EH (cell line): ENCODE results near the gene RUFY3.
A peak's percentile ranks its signal among the peaks of the same experiment; 100 is the strongest.
"Not testable (repeated sequence)": the region's sequence is repeated elsewhere in the genome, so short reads cannot be mapped to it uniquely, and the experiment has no call there.

ENCODE experiments used
- DNase-seq: peaks from one replicate; pipeline ENCODE4 v3.0.0-alpha.2; 2015; ENCODE audit warnings: low read depth

RUFY3 gene

DNA sequence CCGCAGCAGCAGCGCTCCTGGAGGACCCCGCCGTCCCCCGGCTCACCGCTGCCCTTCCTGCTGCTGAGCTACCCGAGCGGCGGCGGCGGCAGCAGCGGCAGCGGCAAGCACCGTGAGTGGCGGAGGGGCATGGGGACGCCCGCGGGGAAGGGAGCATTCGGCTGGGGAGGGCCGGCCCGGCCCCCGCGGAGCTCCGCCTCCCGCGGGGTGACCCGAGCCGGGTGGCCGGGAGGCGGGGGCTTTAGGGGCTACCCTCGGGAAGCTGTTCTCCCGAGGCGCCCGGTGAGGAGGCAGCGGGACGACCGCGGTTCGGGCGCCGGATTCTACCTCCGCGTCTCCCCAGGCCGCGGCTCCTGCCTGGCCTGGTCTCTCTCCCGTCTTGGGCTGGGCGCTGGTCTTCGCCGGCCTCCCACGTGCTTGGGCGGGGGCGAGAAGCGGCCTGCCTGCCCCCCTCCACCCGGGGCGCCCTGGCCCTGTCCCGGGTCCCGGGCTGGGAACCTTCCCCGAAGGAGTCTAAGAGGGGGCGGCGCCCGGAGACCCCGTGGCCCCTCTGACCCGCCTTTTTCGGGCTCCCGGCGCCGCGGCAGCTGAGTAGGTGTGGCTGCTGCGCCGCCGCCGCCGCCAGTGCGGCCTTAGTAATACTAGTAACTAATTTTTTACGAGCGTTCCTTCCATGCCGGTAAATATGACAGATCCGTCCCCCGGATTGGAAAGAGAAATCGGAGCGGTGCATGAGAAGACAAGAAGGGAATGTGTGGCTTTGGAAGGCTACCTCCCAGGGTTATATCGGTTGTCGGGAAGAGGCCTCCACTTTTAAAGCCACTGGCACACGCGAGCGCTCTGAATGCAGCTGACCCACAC lies 16.4 kb upstream of the RUFY3 start:
- peak; percentile 94 for DNase-seq

DNA sequence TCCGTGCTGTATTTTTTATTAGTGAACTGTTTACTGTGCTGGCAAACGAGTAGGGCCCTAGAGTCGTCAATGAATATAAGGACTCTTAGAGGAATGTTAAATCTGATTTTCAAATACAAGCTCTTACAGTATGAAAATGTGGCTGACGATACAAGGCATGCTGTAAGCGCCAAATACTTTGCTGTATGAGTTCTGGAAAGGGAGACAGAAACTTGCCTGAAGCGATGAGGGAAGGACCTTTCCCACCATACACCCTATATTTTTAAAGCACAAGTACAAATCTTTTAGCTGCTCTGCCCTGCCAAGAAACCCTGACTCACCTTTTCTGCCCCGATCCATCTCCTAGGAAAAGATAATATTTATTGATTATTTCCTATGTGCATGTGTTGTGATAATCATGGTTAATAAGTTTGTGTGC lies 15.7 kb upstream of the RUFY3 start:
- DNase-seq, result no peak

- DNase-seq, result peak; percentile 30
Observed at GRCh38 chr4:70706516-70706915, 15.2 kb upstream of the RUFY3 start.

DNA sequence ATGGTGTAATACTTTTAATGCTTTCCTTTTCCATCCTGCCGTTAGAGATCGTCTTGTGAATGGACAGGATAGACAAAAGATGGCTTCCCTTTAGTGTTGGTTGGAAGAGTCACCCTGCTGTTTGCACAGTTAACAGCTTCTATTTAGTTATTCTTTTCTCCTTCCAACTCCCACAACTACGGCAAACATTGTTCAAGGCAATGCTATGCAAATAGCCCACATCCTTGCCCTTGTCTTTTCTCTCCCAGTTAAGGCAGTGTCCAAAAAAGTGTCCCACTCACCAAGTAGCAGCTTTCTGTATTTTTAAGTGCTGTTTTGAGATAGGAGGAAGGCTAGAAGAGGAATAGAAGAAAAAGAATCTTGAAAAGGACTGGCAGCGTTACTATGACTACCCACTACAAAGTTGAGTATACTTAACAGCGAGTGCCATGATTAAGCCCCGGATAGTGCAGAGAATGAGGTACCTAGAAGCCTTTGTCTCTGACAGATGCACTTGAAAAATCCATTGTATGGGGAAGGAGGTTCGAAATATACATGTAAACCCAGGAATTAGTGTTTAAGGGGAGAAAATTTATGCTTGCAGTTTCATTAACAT lies 12.1 kb upstream of the RUFY3 start:
- no peak for DNase-seq

DNA sequence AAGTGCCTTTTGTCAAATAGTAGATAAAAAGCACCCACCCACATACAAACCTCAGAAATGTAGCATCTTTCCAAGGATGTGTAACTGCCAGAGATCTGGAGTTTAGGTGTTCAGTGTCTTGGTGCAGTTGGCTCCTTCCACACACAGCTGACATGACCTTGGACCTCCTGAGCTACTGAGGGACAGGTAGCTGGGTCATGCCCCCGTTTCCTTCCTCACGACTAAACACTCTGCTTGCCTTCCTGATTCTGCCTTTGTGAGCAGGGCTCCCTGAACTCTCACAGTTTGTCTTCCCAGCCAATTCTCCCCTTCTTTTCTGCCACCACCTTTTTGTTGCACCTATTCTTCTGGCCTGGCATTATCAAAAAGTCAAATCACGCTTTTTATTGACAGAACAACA lies 10.2 kb upstream of the RUFY3 start:
- DNase-seq, result no peak

DNA sequence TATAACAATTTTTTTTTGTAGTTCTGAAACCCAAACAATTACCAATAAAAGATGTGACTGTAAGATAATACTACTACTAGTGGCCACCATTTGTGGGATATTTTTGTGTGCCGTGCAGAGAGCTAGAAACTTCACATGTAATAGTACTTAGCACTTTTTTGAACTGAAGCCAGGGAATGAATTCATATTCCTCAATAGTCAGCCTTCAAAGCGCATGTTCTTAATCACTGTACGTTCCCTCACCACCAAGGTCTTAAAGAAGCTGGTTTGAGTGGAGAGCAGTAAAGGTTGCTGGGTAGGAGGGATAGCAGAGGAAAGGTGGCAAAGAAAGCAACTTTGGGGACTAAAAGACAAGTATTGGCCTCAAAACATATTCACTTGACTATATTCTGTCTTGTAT lies 9.6 kb upstream of the RUFY3 start:
- DNase-seq, result no peak

- DNase-seq, result no peak
Observed at GRCh38 chr4:70712604-70713452, 8.9 kb upstream of the RUFY3 start.

DNA sequence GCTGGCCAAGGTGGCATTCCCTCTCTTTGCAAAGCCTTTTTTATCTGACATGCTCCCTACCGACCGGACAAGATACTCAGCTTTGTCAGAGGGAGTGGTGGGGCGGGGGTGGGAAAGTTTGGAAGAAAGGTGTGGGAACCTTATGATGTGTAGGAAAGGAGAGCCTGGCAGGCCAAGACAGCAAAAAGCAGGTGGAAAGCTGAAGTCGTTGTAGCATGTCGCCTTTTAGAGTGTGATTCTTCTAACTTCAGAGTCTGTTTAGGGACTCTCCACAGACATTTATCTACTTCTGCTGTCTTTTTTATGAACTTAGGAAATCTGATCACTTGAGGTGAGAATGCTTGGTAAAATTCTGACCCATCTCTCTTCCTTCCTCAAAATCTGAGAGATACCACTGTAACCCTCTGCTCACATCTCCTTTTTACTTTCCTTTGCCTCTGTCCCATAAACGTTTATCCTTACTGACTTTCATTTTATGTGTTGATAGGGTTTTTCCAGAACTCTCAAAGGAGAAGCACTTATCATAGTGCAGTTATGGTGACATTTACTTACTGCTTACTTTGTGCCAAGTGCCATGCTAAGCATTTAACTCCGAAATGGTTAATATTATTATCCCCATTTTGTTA lies 8.2 kb upstream of the RUFY3 start:
- DNase-seq, result no peak

GRCh38 chr4:70714079-70714887 lies 7.5 kb upstream of the RUFY3 start:
- no peak for DNase-seq

- DNase-seq, result no peak
Observed at GRCh38 chr4:70715097-70715496, 6.7 kb upstream of the RUFY3 start.

GRCh38 chr4:70718811-70719604 lies 2.8 kb upstream of the RUFY3 start:
- no peak for DNase-seq

DNA sequence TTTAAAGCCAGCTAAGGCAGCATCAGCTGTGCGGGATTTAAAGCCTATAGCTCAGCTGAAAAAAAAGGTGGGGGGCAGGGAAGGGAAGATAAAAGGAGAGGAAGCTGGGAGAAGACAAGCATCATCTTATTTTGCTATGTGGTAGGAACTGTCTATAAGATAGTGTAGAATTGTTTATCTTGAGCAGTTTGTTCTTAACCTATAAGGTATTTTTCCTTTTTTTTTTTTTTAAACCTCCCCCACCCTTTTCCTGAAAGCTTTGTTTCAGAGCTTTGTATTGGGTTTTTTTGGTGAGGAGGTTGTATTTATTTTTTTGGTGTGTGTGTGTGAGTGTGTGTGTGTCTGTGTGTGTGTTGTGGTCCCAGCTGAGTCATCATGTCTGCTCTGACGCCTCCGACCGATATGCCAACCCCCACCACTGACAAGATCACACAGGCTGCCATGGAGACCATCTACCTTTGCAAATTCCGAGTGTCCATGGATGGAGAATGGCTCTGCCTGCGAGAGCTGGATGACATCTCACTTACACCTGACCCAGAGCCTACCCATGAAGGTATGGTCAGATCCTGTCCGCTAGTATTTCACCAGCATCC lies 531 bp downstream of the RUFY3 start:
- peak; percentile 73 for DNase-seq

DNA sequence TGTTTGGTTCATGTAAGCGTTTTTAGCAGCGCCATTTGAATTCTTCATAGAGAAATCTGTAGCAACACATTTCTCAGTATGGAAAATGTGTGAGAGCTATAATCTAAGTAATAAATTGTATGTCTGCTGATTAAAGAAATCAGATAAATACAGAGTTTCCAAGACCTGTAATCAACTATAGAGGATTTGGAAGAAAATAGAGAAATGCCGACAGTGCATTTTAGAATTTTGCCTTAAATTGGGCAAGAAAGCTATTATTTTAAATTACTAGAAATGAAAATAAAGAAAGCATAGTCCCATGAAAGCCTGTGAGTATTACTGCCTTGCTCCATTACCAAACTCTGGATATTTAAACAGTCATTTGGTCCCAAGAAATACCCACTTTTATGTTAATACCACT lies 2.7 kb downstream of the RUFY3 start:
- no peak for DNase-seq

DNA sequence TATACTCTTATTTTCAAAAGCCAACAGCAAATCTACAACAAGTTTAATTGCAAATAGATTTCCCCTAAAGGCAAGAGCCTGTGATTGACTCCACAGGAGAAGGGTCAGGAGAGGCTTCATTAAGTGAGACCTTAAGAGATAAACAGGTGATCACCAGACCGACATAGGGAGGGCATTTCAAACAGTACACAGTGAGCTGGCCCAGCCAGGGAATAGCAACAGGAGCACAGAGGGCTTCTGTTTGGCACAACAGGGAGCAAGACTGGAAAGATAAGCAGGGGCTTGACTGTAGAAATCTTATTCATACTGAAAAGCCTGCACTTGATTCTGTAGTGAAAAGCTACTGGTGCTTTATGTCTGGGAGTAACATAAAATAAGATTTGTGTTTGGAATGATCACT lies 3.9 kb downstream of the RUFY3 start:
- no peak for DNase-seq

GRCh38 chr4:70726515-70726914 lies 4.8 kb downstream of the RUFY3 start:
- not testable (repeated sequence) for DNase-seq

GRCh38 chr4:70728091-70728490 lies 6.3 kb downstream of the RUFY3 start:
- no peak for DNase-seq

DNA sequence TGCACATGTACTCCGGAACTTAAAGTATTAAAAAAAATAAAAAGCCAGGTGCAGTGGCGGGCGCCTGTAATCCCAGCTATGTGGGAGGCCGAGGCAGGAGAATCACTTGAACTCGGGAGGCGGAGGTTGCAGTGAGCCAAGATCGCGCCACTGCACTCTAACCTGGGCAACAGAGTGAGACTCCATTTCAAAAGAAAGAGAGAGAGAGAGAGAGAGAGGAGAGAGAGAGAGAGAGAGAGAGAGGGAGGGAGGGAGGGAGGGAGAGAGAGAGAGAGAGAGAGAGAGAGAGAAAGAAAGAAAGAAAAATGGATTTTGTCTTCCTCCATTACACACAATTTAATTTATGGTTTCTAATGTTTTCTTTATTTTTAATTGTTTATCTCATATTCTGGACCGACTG lies 11.1 kb downstream of the RUFY3 start:
- not testable (repeated sequence) for DNase-seq

DNA sequence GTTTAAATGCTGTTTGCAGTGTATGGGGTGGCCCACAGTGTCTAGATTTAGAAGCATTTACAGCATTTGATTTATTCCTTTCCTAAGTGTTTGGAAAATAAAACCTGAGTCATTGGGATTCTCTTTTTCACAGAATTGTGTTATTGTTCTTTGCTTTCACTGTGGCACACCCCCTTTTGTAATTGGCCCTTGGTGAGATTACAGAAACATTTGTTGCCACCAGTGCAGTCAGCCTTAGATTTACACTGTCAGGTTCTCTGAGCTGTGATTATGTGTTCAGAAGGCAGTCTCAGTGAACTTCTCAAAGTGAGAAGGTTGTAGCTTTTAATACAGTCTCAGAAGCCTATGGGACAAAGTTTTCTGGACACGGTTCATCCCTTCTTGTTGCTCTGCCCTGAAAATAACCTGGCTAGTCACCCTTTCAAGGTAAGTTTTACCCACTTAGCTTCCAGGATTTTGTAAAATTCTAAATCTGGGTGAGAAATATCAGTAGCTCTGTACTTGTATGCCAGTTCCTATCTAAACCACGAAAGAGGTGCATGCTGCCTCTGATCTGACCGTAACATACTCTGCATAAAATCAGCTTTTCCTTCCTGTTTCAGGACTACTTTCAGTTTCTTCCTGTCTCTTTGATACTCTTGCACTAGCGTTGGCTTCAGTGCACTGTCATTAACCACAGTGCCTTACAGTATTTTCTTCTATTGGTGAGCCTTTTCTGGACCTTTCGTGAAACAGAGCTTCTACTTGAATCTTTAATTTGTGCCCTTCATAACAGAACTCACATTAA lies 12.6 kb downstream of the RUFY3 start:
- peak; percentile 64 for DNase-seq

GRCh38 chr4:70734971-70735370 lies 13.2 kb downstream of the RUFY3 start:
- DNase-seq, result peak; percentile 28
